Ovary (tissue), 9 donors: ENCODE measurements around the gene HEXIM2. TPM values are rescaled to one million over a fixed set of nuclear protein-coding genes. Genes with fewer than 3 reads are reported as not detected.
"Not testable (repeated sequence)": the region's sequence is repeated elsewhere in the genome, so short reads cannot be mapped to it uniquely, and the experiment has no call there.

ENCODE experiments used
- DNase-seq, 5 donors: peaks; one replicate each; pipeline ENCODE4 v3.0.0-alpha.2; 2019 to 2020
- H3K27ac ChIP-seq, 2 donors: fragments of 200-600 bp; one replicate each; pipeline versions ENCODE4 v1.5.1 to v1.8.0; 2019 to 2022
- H3K27me3 ChIP-seq: fragments of 200-600 bp; one replicate; pipeline ENCODE4 v1.8.0; 2022
- H3K36me3 ChIP-seq: fragments of 200-600 bp; sonication (generic); one replicate; pipeline ENCODE4 v1.5.1; 2019
- H3K4me1 ChIP-seq: one replicate; pipeline ENCODE4 v1.8.1; 2013; ENCODE audit warnings: mild to moderate bottlenecking, moderate library complexity; ENCODE audit not compliant: insufficient read depth
- H3K4me3 ChIP-seq: fragments of 200-600 bp; sonication (generic); one replicate; pipeline ENCODE4 v1.5.1; 2017
- H3K9me3 ChIP-seq, 2 donors: fragments of 200-600 bp in 1 of 2; sonication (generic) in 1 of 2; one replicate each; pipeline versions ENCODE4 v1.5.1 to v1.8.1; 2013 to 2019; ENCODE audit warnings: mild to moderate bottlenecking in 1 of 2, moderate library complexity in 1 of 2
- EP300 ChIP-seq: sonication (generic); formaldehyde crosslinking; IDR thresholded peaks from one replicate; pipeline ENCODE4 v1.6.1; 2017; ENCODE audit warnings: antibody characterized with exemption
- POLR2A ChIP-seq: fragments of 450-650 bp; IDR thresholded peaks from one replicate; pipeline ENCODE4 v1.6.1; 2017; ENCODE audit warnings: antibody characterized with exemption, mild to moderate bottlenecking, moderate library complexity
- WGBS, 3 donors: extraction: QIAGEN DNeasy Blood & Tissue Kit in 1 of 3; methylation state at CpG; one replicate each; pipeline versions ENCODE4 v1.1.5 to v1.1.7; 2013 to 2017; 5-methylcytosine and 5-hydroxymethylcytosine counted together
- intact Hi-C, 4 donors: fragments of 100-400 bp; cut with DNase I; formaldehyde crosslinking; loops; one replicate each; pipeline versions ENCODE4 v1.11.0 to v1.15.1; 2022 to 2023
- polyA plus RNA-seq, 2 donors: library from polyadenylated mRNA; stranded (reverse); fragments of 200-250 nt in 1 of 2; fragments of 350-450 nt in 1 of 2; fragmentation: Illumina TruSeq in 1 of 2; extraction: RNeasy Lipid Tissue Mini Kit (QIAGEN cat#74804) in 1 of 2; gene quantifications; one replicate each; pipeline ENCODE4 v1.2.3, GENCODE V29; 2013 to 2014
- total RNA-seq, 7 donors: library from RNA; depleted of rRNA in 2 of 7; stranded (reverse); fragments of >200 nt in 2 of 7; fragmentation: NEBNext Ultra II Directional in 3 of 7; extraction: Animal tissue kit (Norgen Biotek cat#: 25700) in 3 of 7; gene quantifications; one replicate each; pipeline versions ENCODE4 v1.1.0 to v1.2.4, GENCODE V29; 2016 to 2023
- TF ChIP-seq, protein P1 (sequence below), 3 donors: fragments of 450-650 bp in 2 of 3; fragments of 200-600 bp in 1 of 3; IDR thresholded peaks; one replicate each; pipeline versions ENCODE4 v1.5.1 to v1.8.0; 2016 to 2022; ENCODE audit warnings: antibody characterized with exemption in 3 of 3, mild to moderate bottlenecking in 1 of 3
- donor health status: DM: no; HTN: no; CAD: no; lungs with moderate emphysema.
- donor health status: DM: no; HTN: no; CAD: no.
- donor health status: Bipolar disorder and iron deficiency.
- donor health status: DM: yes; HTN: yes; CAD: no.
- donor health status: DM: no; HTN: no; CAD: no.
- donor health status: DM: yes; HTN: yes; CAD: no.

The HEXIM2 gene
- total and polyA plus RNA-seq, 9 donors, result 1.7 to 9.1 (median 5.5) TPM

DNA sequence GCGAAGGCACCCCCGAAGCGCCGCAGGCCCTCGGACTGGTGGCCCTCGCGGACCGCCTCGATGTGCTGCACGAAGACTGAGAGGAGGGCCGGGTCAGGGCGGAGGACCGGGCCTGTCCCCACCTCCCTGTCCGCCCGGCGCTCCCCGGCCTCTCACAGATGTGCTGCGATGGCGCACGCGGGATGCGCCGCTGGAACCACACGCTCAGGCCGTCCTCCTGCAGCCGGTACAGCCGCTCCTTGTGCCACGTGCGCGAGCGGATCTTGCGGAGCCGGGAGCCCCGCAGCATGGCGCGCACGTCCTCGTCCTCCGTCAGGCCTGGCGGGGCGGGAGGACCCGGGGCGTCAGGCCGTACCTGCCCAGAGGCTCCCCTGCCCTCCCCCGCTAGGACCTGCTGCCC is 40.6 kb upstream of the HEXIM2 start:
- H3K4me1 ChIP-seq, result peaks cover 12% of the 10 kb centered on the region
- no peak overlapping the region for H3K27ac ChIP-seq
- peak in 1 of 5 donors; percentile 28 for DNase-seq
- H3K4me3 ChIP-seq, result no peak overlapping the region
- no peaks in the 10 kb centered on the region for H3K36me3 ChIP-seq
- H3K27me3 ChIP-seq, result no peaks in the 10 kb centered on the region
- 76 to 87% (median 85%) methylated on average over 31 to 45 of the region's 45 CpGs for WGBS, 3 donors
- intact Hi-C loops, result loop anchor here in 1 of 4 donors (10.0 kb wide), 1 partner anchor 196 kb away; no protein-coding TSS in a partner anchor
- H3K9me3 ChIP-seq, result no peaks in the 10 kb centered on the region
- TF ChIP-seq, protein P1, sequence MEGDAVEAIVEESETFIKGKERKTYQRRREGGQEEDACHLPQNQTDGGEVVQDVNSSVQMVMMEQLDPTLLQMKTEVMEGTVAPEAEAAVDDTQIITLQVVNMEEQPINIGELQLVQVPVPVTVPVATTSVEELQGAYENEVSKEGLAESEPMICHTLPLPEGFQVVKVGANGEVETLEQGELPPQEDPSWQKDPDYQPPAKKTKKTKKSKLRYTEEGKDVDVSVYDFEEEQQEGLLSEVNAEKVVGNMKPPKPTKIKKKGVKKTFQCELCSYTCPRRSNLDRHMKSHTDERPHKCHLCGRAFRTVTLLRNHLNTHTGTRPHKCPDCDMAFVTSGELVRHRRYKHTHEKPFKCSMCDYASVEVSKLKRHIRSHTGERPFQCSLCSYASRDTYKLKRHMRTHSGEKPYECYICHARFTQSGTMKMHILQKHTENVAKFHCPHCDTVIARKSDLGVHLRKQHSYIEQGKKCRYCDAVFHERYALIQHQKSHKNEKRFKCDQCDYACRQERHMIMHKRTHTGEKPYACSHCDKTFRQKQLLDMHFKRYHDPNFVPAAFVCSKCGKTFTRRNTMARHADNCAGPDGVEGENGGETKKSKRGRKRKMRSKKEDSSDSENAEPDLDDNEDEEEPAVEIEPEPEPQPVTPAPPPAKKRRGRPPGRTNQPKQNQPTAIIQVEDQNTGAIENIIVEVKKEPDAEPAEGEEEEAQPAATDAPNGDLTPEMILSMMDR (IDR thresholded peaks at IDR 0.05), result no peak
- no peak for TF ChIP-seq EP300
- no peak for TF ChIP-seq POLR2A

DNA sequence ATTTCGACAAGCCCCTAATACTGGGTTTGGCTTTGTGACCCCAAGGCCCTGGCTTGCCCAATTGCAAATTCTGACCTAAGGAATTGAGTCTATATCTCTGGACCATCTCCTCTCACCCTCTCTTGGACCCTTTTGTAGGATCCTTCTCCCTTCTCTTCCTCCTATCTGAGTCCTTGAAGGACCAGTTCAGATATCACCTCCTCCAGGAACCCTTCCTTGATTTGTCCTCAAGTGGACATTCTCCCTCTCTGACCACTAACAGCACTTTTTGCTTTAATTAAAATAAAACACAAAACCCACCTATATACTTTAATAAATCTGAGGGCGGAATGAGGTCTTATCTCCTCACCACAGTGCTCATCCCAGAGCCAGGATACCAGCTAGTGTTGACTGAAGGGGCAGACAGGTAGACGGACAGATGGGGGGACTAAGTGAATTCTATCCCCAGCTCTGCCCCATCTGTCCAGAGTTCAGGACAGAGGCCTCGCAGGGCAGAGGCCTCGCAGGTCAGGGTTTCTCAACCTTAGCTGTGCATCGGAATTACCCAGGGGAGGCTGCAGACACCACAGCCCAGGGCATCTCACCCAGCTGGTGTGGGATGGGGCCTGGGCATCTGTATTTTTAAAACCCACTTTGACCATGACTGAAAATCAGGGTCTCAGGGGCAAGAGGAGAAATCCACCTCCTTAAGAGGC is 38.5 kb upstream of the HEXIM2 start:
- H3K4me1 ChIP-seq, result peaks cover 24% of the 10 kb centered on the region
- peak overlapping the region in 1 of 2 donors; percentile 25 for H3K27ac ChIP-seq
- H3K36me3 ChIP-seq, result no peaks in the 10 kb centered on the region
- TF ChIP-seq POLR2A (no peak), EP300 (no peak)
- TF ChIP-seq, protein P1 (IDR thresholded peaks at IDR 0.05), result no peak
- intact Hi-C loops, result loop anchor here in 1 of 4 donors (10.0 kb wide), 1 partner anchor 198 kb away; no protein-coding TSS in a partner anchor
- DNase-seq, result no peak
- H3K27me3 ChIP-seq, result no peaks in the 10 kb centered on the region
- H3K9me3 ChIP-seq, result no peaks in the 10 kb centered on the region
- 89 to 91% (median 91%) methylated on average over 6 of the region's 6 CpGs for WGBS, 3 donors
- no peak overlapping the region for H3K4me3 ChIP-seq

DNA sequence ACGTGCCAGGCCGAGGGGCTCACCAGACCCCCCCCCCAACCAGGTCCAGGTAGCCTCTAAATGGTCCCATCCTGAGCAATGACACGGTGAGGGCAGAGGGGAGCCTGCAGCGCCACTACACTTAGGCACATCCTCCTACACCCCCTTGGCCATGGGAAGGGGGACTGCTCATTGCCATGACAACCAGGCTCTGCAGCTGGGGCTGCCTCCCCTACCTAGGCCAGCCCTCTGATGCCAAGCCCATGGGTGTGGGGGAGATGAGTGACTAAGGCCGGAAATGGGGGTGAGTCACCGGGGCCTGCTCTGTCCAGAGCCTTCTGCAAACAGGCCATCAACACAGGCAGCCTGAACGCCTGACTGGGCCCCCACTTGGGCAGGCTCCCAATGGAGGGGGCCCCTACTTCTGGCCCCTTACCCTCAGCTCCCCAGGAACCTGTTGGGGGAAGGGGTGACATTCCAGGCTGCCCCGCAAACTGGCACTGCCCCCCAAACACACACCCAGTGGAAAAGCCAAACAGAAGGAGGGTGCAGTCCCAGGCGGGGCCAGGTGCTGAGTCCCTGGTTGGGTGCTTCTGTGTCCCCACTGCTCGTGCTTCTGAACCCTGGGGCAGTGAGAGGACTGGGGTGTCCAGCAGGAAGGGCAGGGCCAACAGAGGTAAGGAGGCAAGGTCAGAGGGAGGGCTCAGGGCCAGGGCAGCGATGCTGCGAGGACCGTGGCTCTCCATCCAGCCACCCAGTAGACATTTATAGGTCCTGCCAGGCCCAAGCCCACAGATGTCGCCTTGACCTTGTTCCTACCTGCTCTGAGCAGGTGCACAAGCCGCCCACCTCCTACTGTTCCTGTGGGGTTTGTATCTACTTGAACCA is 37.5 kb upstream of the HEXIM2 start:
- H3K27me3 ChIP-seq, result no peaks in the 10 kb centered on the region
- DNase-seq, result peak; percentile 71 to 81 (median 78)
- intact Hi-C loops, result loop anchor here in 1 of 4 donors (10.0 kb wide), 1 partner anchor 199 kb away; no protein-coding TSS in a partner anchor
- H3K4me3 ChIP-seq, result no peak overlapping the region
- H3K27ac ChIP-seq, result peak overlapping the region; percentile 25 to 47
- peaks cover 27% of the 10 kb centered on the region for H3K4me1 ChIP-seq
- no peaks in the 10 kb centered on the region for H3K36me3 ChIP-seq
- no peaks in the 10 kb centered on the region for H3K9me3 ChIP-seq
- WGBS, 3 donors, result 59 to 69% (median 65%) methylated on average over 15 of the region's 15 CpGs
- TF ChIP-seq, protein P1 (IDR thresholded peaks at IDR 0.05), result no peak
- no peak for TF ChIP-seq POLR2A
- TF ChIP-seq EP300, result no peak

DNA sequence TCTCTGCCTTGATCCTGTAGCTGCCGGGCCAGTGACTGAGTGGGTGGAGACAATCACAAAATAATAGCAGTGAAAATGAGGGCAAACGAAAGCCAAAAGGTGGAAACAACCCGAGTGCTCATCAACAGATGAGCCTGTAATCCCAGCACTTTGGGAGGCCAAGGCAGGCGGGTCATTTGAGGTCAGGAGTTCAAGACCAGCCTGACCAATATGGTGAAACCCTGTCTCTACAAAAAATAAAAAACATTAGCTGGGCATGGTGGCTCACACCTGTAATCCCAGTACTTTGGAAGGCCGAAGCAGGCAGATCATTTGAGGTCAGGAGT is 36.9 kb upstream of the HEXIM2 start:
- peaks cover 31% of the 10 kb centered on the region for H3K4me1 ChIP-seq
- intact Hi-C loops, result loop anchor here in 2 of 4 donors (5.0 to 10.0 kb wide), 2 partner anchors 200 to 342 kb away; no protein-coding TSS in a partner anchor

More for the DNA sequence above, 36.9 kb upstream of the HEXIM2 start:
- not testable (repeated sequence) for H3K36me3 ChIP-seq, H3K4me3 ChIP-seq, H3K9me3 ChIP-seq, H3K27me3 ChIP-seq, DNase-seq
- 67 to 74% (median 74%) methylated on average over 5 of the region's 5 CpGs for WGBS, 3 donors
- peak overlapping the region in 1 of 2 donors; percentile 47 for H3K27ac ChIP-seq
